Measurements from ENCODE around the gene WNT7B. TPM values are rescaled to one million over a fixed set of nuclear protein-coding genes. Genes with fewer than 3 reads are reported as not detected.

WNT7B gene
- polyA plus RNA-seq, 4 donors, result 0.03 to 0.22 (median 0.03) TPM; not detected in 1

GRCh38 chr22:45895436-45896152 is 81.4 kb downstream of the WNT7B start:
- FAIRE-seq, result no peak
- H3K27ac ChIP-seq (ENCODE audit: low read depth in 1 of 3, low read length in 2 of 3), result no peak overlapping the region
- 85 to 89% (median 85%) methylated on average over 17 of the region's 17 CpGs for WGBS, 3 donors

GRCh38 chr22:45893516-45893915 is 83.4 kb downstream of the WNT7B start:
- DNase-seq (no peak), FAIRE-seq (no peak)
- Histone ChIP-seq H3K9me3 (ENCODE audit: control insufficient read depth in 2 of 2, insufficient read depth in 1 of 2, low read depth in 1 of 2, low read length in 1 of 2) (no peaks in the 10 kb centered on the region), H3K4me3 (ENCODE audit: low read depth in 1 of 3, low read length in 3 of 3) (no peak overlapping the region), H3K27me3 (ENCODE audit: control insufficient read depth in 3 of 3, insufficient read depth in 3 of 3, low read length in 3 of 3) (peaks cover 0 to 15% (median 9%) of the 10 kb centered on the region in 3 donors), H3K27ac (ENCODE audit: low read depth in 1 of 3, low read length in 2 of 3) (no peak overlapping the region), H3K36me3 (ENCODE audit: control insufficient read depth in 3 of 3, insufficient read depth in 2 of 3, low read depth in 1 of 3, low read length in 3 of 3) (no peaks in the 10 kb centered on the region), H3K4me1 (ENCODE audit: control insufficient read depth in 3 of 3, insufficient read depth in 2 of 3, low read depth in 1 of 3, low read length in 2 of 3) (peaks cover 0 to 3% (median 0%) of the 10 kb centered on the region in 3 donors)
- 71 to 83% (median 72%) methylated on average over 9 of the region's 9 CpGs for WGBS, 3 donors

More at GRCh38 chr22:45895436-45896152, 81.4 kb downstream of the WNT7B start:
- no peak for DNase-seq
- Histone ChIP-seq H3K4me3 (ENCODE audit: low read depth in 1 of 3, low read length in 3 of 3) (no peak overlapping the region), H3K36me3 (ENCODE audit: control insufficient read depth in 3 of 3, insufficient read depth in 2 of 3, low read depth in 1 of 3, low read length in 3 of 3) (no peaks in the 10 kb centered on the region), H3K27me3 (ENCODE audit: control insufficient read depth in 3 of 3, insufficient read depth in 3 of 3, low read length in 3 of 3) (peaks cover 0 to 9% (median 0%) of the 10 kb centered on the region in 3 donors), H3K4me1 (ENCODE audit: control insufficient read depth in 3 of 3, insufficient read depth in 2 of 3, low read depth in 1 of 3, low read length in 2 of 3) (no peaks in the 10 kb centered on the region), H3K9me3 (ENCODE audit: control insufficient read depth in 2 of 2, insufficient read depth in 1 of 2, low read depth in 1 of 2, low read length in 1 of 2) (no peaks in the 10 kb centered on the region)

DNA sequence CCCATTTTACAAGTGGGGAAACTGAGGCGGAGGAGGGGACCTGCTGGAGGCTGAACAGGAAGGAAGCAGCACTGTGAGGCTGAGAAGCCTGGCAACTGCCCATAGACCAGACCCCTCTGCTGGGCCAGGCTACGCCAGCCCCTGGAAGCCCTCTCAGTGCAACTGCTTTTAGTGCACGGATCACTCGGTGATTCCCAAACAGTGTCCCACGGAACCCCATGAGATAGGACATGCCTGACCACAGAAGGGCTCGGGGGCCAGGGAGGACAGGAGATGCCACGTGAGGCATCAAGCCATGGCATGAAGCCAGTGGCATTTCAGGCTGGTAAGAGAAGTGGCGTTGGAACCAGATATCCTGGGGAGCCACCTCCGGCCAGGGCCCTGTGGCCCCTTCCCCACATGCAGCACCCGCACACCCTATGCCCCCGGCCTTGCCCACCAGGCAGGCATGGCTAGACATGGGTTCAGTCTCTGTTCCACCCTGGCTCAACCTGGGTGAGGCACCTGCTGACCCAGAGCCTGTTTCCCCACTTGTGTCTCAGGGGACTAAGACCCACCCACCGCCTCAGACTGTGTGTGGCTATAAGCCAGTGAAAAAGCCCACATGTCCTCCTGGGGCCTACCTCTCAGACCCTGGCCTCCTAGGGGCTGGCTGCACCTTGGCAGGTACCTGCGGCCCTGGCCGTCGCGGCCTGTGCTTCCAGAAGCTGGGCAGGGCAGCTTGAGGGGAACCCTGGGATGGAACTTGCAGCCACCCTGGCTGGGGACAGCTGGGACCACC is 84.1 kb downstream of the WNT7B start:
- 75 to 83% (median 81%) methylated on average over 14 to 16 of the region's 16 CpGs for WGBS, 3 donors
- H3K36me3 ChIP-seq (ENCODE audit: control insufficient read depth in 3 of 3, insufficient read depth in 2 of 3, low read depth in 1 of 3, low read length in 3 of 3), result no peaks in the 10 kb centered on the region
- FAIRE-seq (no peak), DNase-seq (no peak)
- H3K27me3 ChIP-seq (ENCODE audit: control insufficient read depth in 3 of 3, insufficient read depth in 3 of 3, low read length in 3 of 3), result peaks cover 0 to 19% (median 9%) of the 10 kb centered on the region in 3 donors
- H3K4me3 ChIP-seq (ENCODE audit: low read depth in 1 of 3, low read length in 3 of 3), result no peak overlapping the region
- peaks cover 0 to 3% (median 0%) of the 10 kb centered on the region in 3 donors for H3K4me1 ChIP-seq (ENCODE audit: control insufficient read depth in 3 of 3, insufficient read depth in 2 of 3, low read depth in 1 of 3, low read length in 2 of 3)
- H3K9me3 ChIP-seq (ENCODE audit: control insufficient read depth in 2 of 2, insufficient read depth in 1 of 2, low read depth in 1 of 2, low read length in 1 of 2), result no peaks in the 10 kb centered on the region
- no peak overlapping the region for H3K27ac ChIP-seq (ENCODE audit: low read depth in 1 of 3, low read length in 2 of 3)

DNA sequence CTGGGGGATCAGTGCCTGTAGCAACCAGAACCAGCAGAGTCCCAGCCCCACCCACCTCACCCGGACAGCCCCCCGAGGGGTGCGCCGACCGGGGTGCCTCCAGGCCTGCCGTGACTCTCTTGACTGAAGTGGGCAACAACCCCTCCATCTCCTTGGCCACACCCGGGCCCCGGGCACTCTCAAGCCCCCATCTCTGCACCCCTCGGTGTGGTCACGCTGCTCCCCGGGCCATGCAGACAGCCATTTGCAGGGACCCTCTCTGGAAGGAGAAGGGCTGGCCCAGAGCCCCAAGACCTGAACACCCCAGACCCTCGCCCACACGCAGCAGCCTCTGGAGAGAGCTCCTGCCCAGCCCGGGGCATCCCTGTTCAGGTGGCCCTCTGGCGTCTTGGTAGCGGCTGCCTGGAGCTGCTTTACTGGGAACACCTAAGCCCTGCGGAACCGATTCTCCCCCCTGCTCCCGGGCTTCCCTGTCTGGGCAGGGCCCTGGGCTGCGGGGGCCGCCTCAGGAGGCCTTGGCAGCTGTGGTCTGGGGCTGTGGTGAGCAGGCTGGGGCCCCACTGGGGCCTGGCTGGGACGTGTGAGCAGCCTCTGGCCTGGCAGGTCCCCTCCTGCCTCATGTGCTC is 84.9 kb downstream of the WNT7B start:
- H3K4me3 ChIP-seq (ENCODE audit: low read depth in 1 of 3, low read length in 3 of 3), result no peak overlapping the region
- FAIRE-seq, result no peak
- no peaks in the 10 kb centered on the region for H3K9me3 ChIP-seq (ENCODE audit: control insufficient read depth in 2 of 2, insufficient read depth in 1 of 2, low read depth in 1 of 2, low read length in 1 of 2)
- peaks cover 0 to 19% (median 9%) of the 10 kb centered on the region in 3 donors for H3K27me3 ChIP-seq (ENCODE audit: control insufficient read depth in 3 of 3, insufficient read depth in 3 of 3, low read length in 3 of 3)
- peaks cover 0 to 3% (median 0%) of the 10 kb centered on the region in 3 donors for H3K4me1 ChIP-seq (ENCODE audit: control insufficient read depth in 3 of 3, insufficient read depth in 2 of 3, low read depth in 1 of 3, low read length in 2 of 3)
- no peak for DNase-seq
- H3K27ac ChIP-seq (ENCODE audit: low read depth in 1 of 3, low read length in 2 of 3), result no peak overlapping the region
- no peaks in the 10 kb centered on the region for H3K36me3 ChIP-seq (ENCODE audit: control insufficient read depth in 3 of 3, insufficient read depth in 2 of 3, low read depth in 1 of 3, low read length in 3 of 3)
- 73 to 81% (median 74%) methylated on average over 22 of the region's 22 CpGs for WGBS, 3 donors

DNA sequence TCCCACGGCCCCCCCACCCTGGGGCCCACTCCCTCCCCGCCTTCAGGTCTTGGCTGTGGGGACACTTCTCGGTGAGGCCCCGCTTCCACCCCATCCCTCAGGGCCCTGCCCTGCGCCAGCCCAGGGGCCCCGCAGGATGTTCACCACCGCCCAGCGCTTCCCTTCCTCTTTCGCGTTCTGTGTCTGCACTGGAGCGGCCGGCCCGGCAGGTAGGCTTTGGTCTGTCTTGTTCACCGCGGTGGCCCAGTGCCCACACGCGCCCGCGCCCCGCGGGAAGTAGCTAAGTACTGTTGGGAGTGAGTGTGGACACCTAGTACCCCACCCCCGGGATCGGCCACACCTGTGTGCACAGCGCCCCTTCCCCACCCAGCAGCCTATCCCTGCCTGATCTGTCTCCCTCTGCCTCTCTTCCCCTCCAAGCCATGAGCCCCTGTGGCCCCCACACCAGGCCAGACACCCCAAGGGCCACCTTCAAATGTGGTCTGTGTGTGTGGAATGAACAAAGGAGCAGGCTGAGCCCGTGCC is 85.4 kb downstream of the WNT7B start:
- FAIRE-seq, result no peak
- Histone ChIP-seq H3K27ac (ENCODE audit: low read depth in 1 of 3, low read length in 2 of 3) (no peak overlapping the region), H3K27me3 (ENCODE audit: control insufficient read depth in 3 of 3, insufficient read depth in 3 of 3, low read length in 3 of 3) (peaks cover 0 to 19% (median 9%) of the 10 kb centered on the region in 3 donors), H3K4me1 (ENCODE audit: control insufficient read depth in 3 of 3, insufficient read depth in 2 of 3, low read depth in 1 of 3, low read length in 2 of 3) (peaks cover 0 to 3% (median 0%) of the 10 kb centered on the region in 3 donors), H3K36me3 (ENCODE audit: control insufficient read depth in 3 of 3, insufficient read depth in 2 of 3, low read depth in 1 of 3, low read length in 3 of 3) (no peaks in the 10 kb centered on the region), H3K9me3 (ENCODE audit: control insufficient read depth in 2 of 2, insufficient read depth in 1 of 2, low read depth in 1 of 2, low read length in 1 of 2) (no peaks in the 10 kb centered on the region), H3K4me3 (ENCODE audit: low read depth in 1 of 3, low read length in 3 of 3) (no peak overlapping the region)
- 54 to 69% (median 59%) methylated on average over 23 to 25 of the region's 25 CpGs for whole genome bisulfite sequencing, 3 donors
- no peak for DNase-seq

DNA sequence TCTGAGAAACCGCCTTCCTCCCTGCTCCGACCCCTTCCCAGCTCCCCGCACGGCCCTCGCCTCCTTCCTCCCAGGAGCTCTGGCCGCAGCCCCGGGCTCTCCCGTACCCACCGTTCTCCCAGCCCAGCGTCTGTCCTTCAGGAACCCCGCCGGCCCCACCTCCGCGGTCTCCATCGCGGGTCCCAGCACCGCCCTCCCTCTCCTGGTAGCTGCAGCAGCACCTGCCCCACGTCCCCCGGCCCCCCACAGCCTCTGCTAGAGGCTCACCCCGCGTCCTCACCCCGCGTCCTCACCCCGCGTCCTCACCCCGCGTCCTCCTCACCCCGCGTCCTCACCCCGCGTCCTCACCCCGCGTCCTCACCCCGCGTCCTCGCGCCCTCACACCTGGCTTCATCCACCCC is 85.9 kb downstream of the WNT7B start:
- Histone ChIP-seq H3K27me3 (ENCODE audit: control insufficient read depth in 3 of 3, insufficient read depth in 3 of 3, low read length in 3 of 3) (peaks cover 0 to 19% (median 9%) of the 10 kb centered on the region in 3 donors), H3K4me1 (ENCODE audit: control insufficient read depth in 3 of 3, insufficient read depth in 2 of 3, low read depth in 1 of 3, low read length in 2 of 3) (peaks cover 0 to 3% (median 0%) of the 10 kb centered on the region in 3 donors), H3K27ac (ENCODE audit: low read depth in 1 of 3, low read length in 2 of 3) (no peak overlapping the region), H3K36me3 (ENCODE audit: control insufficient read depth in 3 of 3, insufficient read depth in 2 of 3, low read depth in 1 of 3, low read length in 3 of 3) (no peaks in the 10 kb centered on the region), H3K4me3 (ENCODE audit: low read depth in 1 of 3, low read length in 3 of 3) (no peak overlapping the region), H3K9me3 (ENCODE audit: control insufficient read depth in 2 of 2, insufficient read depth in 1 of 2, low read depth in 1 of 2, low read length in 1 of 2) (no peaks in the 10 kb centered on the region)
- FAIRE-seq, result no peak
- 79 to 87% (median 80%) methylated on average over 37 of the region's 37 CpGs for WGBS, 3 donors
- no peak for DNase-seq

DNA sequence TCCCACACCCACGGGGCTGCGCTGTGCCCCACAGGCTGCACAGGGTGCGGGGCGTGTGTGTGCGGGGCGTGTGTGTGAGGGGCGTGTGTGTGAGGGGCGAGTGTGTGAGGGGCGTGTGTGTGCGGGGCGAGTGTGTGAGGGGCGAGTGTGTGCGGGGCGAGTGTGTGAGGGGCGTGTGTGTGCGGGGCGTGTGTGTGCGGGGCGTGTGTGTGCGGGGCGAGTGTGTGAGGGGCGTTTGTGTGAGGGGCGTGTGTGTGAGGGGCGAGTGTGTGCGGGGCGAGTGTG is 86.7 kb downstream of the WNT7B start:
- H3K36me3 ChIP-seq (ENCODE audit: control insufficient read depth in 3 of 3, insufficient read depth in 2 of 3, low read depth in 1 of 3, low read length in 3 of 3), result no peaks in the 10 kb centered on the region
- no peaks in the 10 kb centered on the region for H3K9me3 ChIP-seq (ENCODE audit: control insufficient read depth in 2 of 2, insufficient read depth in 1 of 2, low read depth in 1 of 2, low read length in 1 of 2)
- H3K27me3 ChIP-seq (ENCODE audit: control insufficient read depth in 3 of 3, insufficient read depth in 3 of 3, low read length in 3 of 3), result peaks cover 0 to 19% (median 9%) of the 10 kb centered on the region in 3 donors
- H3K27ac ChIP-seq (ENCODE audit: low read depth in 1 of 3, low read length in 2 of 3), result no peak overlapping the region
- WGBS, 3 donors, result 91 to 95% (median 93%) methylated on average over 22 to 26 of the region's 26 CpGs
- H3K4me1 ChIP-seq (ENCODE audit: control insufficient read depth in 3 of 3, insufficient read depth in 2 of 3, low read depth in 1 of 3, low read length in 2 of 3), result peaks cover 0 to 3% (median 0%) of the 10 kb centered on the region in 3 donors
- DNase-seq (no peak), FAIRE-seq (no peak)
- no peak overlapping the region for H3K4me3 ChIP-seq (ENCODE audit: low read depth in 1 of 3, low read length in 3 of 3)
